Measurements from ENCODE around the gene VPS35L.
"Not testable (repeated sequence)": the region's sequence is repeated elsewhere in the genome, so short reads cannot be mapped to it uniquely, and the experiment has no call there.

Gene VPS35L

GRCh38 chr16:19655242-19655777 lies 99.8 kb downstream of the VPS35L start:
- DNase-seq, result no peak

- DNase-seq, result no peak
These were observed 102.3 kb downstream of the VPS35L start for GRCh38 chr16:19657831-19658230.

GRCh38 chr16:19659554-19659953 lies 104.1 kb downstream of the VPS35L start:
- DNase-seq, result no peak

- no peak for DNase-seq
These were observed 104.9 kb downstream of the VPS35L start for GRCh38 chr16:19660432-19660831.

- no peak for DNase-seq
These were observed 106.8 kb downstream of the VPS35L start for GRCh38 chr16:19662351-19662750.

- DNase-seq, result no peak
These were observed 108.7 kb downstream of the VPS35L start for GRCh38 chr16:19664166-19664565.

GRCh38 chr16:19665313-19665712 lies 109.8 kb downstream of the VPS35L start:
- not testable (repeated sequence) for DNase-seq

- DNase-seq, result no peak
These were observed 111.0 kb downstream of the VPS35L start for GRCh38 chr16:19666477-19666876.

GRCh38 chr16:19672378-19672777 lies 116.9 kb downstream of the VPS35L start:
- DNase-seq, result no peak

GRCh38 chr16:19674485-19674884 lies 119.0 kb downstream of the VPS35L start:
- DNase-seq, result no peak

GRCh38 chr16:19677402-19677801 lies 121.9 kb downstream of the VPS35L start:
- no peak for DNase-seq

- DNase-seq, result no peak
These were observed 123.3 kb downstream of the VPS35L start for GRCh38 chr16:19678804-19679203.

GRCh38 chr16:19679281-19679680 lies 123.8 kb downstream of the VPS35L start:
- DNase-seq, result not testable (repeated sequence)

- no peak for DNase-seq
These were observed 125.4 kb downstream of the VPS35L start for GRCh38 chr16:19680881-19681340.

GRCh38 chr16:19681637-19682036 lies 126.1 kb downstream of the VPS35L start:
- no peak for DNase-seq

- DNase-seq, result no peak
These were observed 128.1 kb downstream of the VPS35L start for GRCh38 chr16:19683453-19684236.

GRCh38 chr16:19685176-19685575 lies 129.7 kb downstream of the VPS35L start:
- DNase-seq, result no peak

- no peak for DNase-seq
These were observed 131.8 kb downstream of the VPS35L start for GRCh38 chr16:19687279-19687678.

GRCh38 chr16:19688396-19689024 lies 133.0 kb downstream of the VPS35L start:
- no peak for DNase-seq

GRCh38 chr16:19689342-19689741 lies 133.8 kb downstream of the VPS35L start:
- no peak for DNase-seq

- no peak for DNase-seq
These were observed 134.7 kb downstream of the VPS35L start for GRCh38 chr16:19690196-19690595.

GRCh38 chr16:19691161-19691711 lies 135.7 kb downstream of the VPS35L start:
- no peak for DNase-seq

GRCh38 chr16:19694989-19695388 lies 139.5 kb downstream of the VPS35L start:
- no peak for DNase-seq

GRCh38 chr16:19696328-19696727 lies 140.8 kb downstream of the VPS35L start:
- peak; percentile 33 for DNase-seq

Measured in activated T-cell treated with anti-CD3 and anti-CD28 coated beads for 4 hours (primary cell).